PC-3 (cell line): ENCODE measurements around the gene UROS. TPM values are rescaled to one million over a fixed set of nuclear protein-coding genes. Genes with fewer than 3 reads are reported as not detected.

ENCODE experiments used
- ATAC-seq: fragments of 200-7000 bp; cut with Tn5 transposase; 2 replicates; pipeline ENCODE4 v1.9.1; 2020; ENCODE audit warnings: mild to moderate bottlenecking, moderate library complexity
- BruUV-seq: library from RNA; stranded (reverse); fragments of 400-500 nt; replicated peaks from 2 replicates; lab custom pipeline; 2021; lab: Mats Ljungman, UMichigan
- CTCF ChIA-PET: fragments of 300-600 bp; sonication (Branson Sonifier 250); formaldehyde crosslinking; loops from one replicate; lab custom pipeline; 2022; ENCODE audit warnings: antibody characterized with exemption; lab: Charles Lee
- POLR2A ChIA-PET: fragments of 300-600 bp; sonication (Branson Sonifier 250); formaldehyde crosslinking; loops from one replicate; lab custom pipeline; 2022; ENCODE audit warnings: antibody characterized with exemption; ENCODE audit not compliant: unreplicated experiment; lab: Charles Lee
- DNase-seq: peaks from one replicate; pipeline ENCODE4 v3.0.0-alpha.2; 2015
- H2AFZ ChIP-seq: fragments of 300-600 bp; sonication (generic); 2 replicates; pipeline ENCODE4 v1.6.0; 2016; ENCODE audit warnings: antibody characterized with exemption, low read length
- H3F3A ChIP-seq: fragments of 300-600 bp; sonication (generic); one replicate; pipeline ENCODE4 v1.6.0; 2017; ENCODE audit warnings: antibody characterized with exemption, low read length, control low read depth, mild to moderate bottlenecking; ENCODE audit not compliant: unreplicated experiment
- H3K27ac ChIP-seq: fragments of 300-600 bp; sonication (generic); 2 replicates; pipeline ENCODE4 v1.5.1; 2016; ENCODE audit warnings: mild to moderate bottlenecking, low read length
- H3K27me3 ChIP-seq: fragments of 300-600 bp; sonication (generic); 2 replicates; pipeline ENCODE4 v1.6.1; 2016; ENCODE audit warnings: low read length, mixed read lengths
- H3K36me3 ChIP-seq: fragments of 300-600 bp; sonication (generic); 2 replicates; pipeline ENCODE4 v1.6.1; 2016; ENCODE audit warnings: low read depth, mixed run types, low read length, mixed read lengths
- H3K4me1 ChIP-seq: fragments of 300-600 bp; sonication (generic); 2 replicates; pipeline ENCODE4 v1.5.1; 2016; ENCODE audit warnings: low read length; ENCODE audit not compliant: insufficient read depth
- H3K4me2 ChIP-seq: fragments of 300-600 bp; sonication (generic); 2 replicates; pipeline ENCODE4 v1.6.0; 2016; ENCODE audit warnings: low read length
- H3K4me3 ChIP-seq: fragments of 300-600 bp; sonication (generic); 2 replicates; pipeline ENCODE4 v1.5.1; 2016; ENCODE audit warnings: mild to moderate bottlenecking, low read length, mixed read lengths
- H3K79me2 ChIP-seq: fragments of 300-600 bp; sonication (generic); 2 replicates; pipeline ENCODE4 v1.6.1; 2017; ENCODE audit warnings: low read length, mixed read lengths
- H3K9ac ChIP-seq: fragments of 300-600 bp; sonication (generic); 2 replicates; pipeline ENCODE4 v1.6.0; 2016; ENCODE audit warnings: mild to moderate bottlenecking, low read length
- H3K9me2 ChIP-seq: fragments of 300-600 bp; sonication (generic); replicated peaks from 2 replicates; pipeline ENCODE4 v1.6.1; 2016; ENCODE audit warnings: mixed run types, low read length, mixed read lengths
- H3K9me3 ChIP-seq: fragments of 300-600 bp; sonication (generic); 2 replicates; pipeline ENCODE4 v1.6.1; 2016; ENCODE audit warnings: low read length, mixed read lengths
- H4K20me1 ChIP-seq: fragments of 300-600 bp; sonication (generic); 2 replicates; pipeline ENCODE4 v1.6.1; 2016; ENCODE audit warnings: low read length, mixed read lengths
- EZH2 ChIP-seq: fragments of 300-600 bp; sonication (generic); IDR thresholded peaks from one replicate; pipeline ENCODE4 v1.6.1; 2017; ENCODE audit warnings: antibody characterized with exemption, mild to moderate bottlenecking, low read length; ENCODE audit not compliant: unreplicated experiment
- EZH2phosphoT487 ChIP-seq: fragments of 300-600 bp; sonication (generic); IDR thresholded peaks from 2 replicates; pipeline ENCODE4 v1.6.1; 2018; ENCODE audit warnings: mild to moderate bottlenecking, antibody characterized with exemption, low read length, borderline replicate concordance
- intact Hi-C: fragments of 100-400 bp; cut with micrococcal nuclease; formaldehyde crosslinking; loops from 2 replicates; pipeline ENCODE4 v1.9.0; 2023
- total RNA-seq: library from RNA; depleted of rRNA; stranded (reverse); fragments of >200 nt; gene quantifications from 2 replicates; pipeline ENCODE4 v1.2.3, GENCODE V29; 2014
- TF ChIP-seq, protein P1 (sequence below): fragments of 300-600 bp; sonication (generic); conservative IDR thresholded peaks from 2 replicates; pipeline ENCODE4 v1.5.1; 2017; ENCODE audit warnings: antibody characterized with exemption, low read depth, mild to moderate bottlenecking, low read length

UROS gene
- total RNA-seq, 1 experiment from 2014 or later: 50.6 TPM

DNA sequence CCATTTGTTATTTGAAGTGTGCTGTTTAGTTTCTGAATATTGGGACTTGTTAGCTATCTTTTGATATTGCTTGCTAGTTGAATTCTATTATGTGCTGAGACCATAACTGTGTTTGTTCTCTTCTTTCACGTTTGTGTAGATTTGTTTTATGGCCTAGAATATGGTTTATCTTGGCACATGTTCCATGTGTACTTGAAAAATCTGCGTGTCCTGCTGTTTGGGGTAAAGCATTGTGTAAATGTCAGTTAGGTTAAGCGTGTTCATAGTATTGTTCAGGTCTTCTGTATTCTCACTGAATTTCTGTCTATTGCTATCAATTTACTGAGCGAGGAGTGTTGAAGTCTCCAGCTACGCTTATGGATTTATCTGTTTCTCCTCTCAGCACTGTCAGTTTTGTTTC, 66.9 kb downstream of the UROS start:
- no TSS peak for BruUV-seq
- DNase-seq (no peak), ATAC-seq (no peak)
- Histone ChIP-seq H3K27ac (no peak overlapping the region), H3K9ac (no peak overlapping the region), H2AFZ (no peak overlapping the region), H3F3A (no peaks in the 10 kb centered on the region), H3K4me2 (no peak overlapping the region), H4K20me1 (no peaks in the 10 kb centered on the region), H3K4me3 (no peak overlapping the region), H3K9me3 (no peaks in the 10 kb centered on the region), H3K27me3 (no peaks in the 10 kb centered on the region), H3K36me3 (peaks cover 36% of the 10 kb centered on the region; the same call in 1 of the 2 replicates), H3K4me1 (no peaks in the 10 kb centered on the region), H3K79me2 (no peaks in the 10 kb centered on the region), H3K9me2 (no peaks in the 10 kb centered on the region)
- intact Hi-C loops: no loop called here
- CTCF ChIA-PET: no interaction called here
- TF ChIP-seq, protein P1, sequence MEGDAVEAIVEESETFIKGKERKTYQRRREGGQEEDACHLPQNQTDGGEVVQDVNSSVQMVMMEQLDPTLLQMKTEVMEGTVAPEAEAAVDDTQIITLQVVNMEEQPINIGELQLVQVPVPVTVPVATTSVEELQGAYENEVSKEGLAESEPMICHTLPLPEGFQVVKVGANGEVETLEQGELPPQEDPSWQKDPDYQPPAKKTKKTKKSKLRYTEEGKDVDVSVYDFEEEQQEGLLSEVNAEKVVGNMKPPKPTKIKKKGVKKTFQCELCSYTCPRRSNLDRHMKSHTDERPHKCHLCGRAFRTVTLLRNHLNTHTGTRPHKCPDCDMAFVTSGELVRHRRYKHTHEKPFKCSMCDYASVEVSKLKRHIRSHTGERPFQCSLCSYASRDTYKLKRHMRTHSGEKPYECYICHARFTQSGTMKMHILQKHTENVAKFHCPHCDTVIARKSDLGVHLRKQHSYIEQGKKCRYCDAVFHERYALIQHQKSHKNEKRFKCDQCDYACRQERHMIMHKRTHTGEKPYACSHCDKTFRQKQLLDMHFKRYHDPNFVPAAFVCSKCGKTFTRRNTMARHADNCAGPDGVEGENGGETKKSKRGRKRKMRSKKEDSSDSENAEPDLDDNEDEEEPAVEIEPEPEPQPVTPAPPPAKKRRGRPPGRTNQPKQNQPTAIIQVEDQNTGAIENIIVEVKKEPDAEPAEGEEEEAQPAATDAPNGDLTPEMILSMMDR: no peak
- POLR2A ChIA-PET: interaction anchor here (0.5 to 0.6 kb wide), 2 partner anchors 28 to 32 kb away, joined by 5 read pairs; no protein-coding TSS in a partner anchor

- Histone ChIP-seq H3K79me2 (no peaks in the 10 kb centered on the region), H3K27ac (no peak overlapping the region), H3F3A (no peaks in the 10 kb centered on the region), H3K9me3 (no peaks in the 10 kb centered on the region), H3K4me2 (no peak overlapping the region), H3K27me3 (no peaks in the 10 kb centered on the region), H3K9me2 (no peaks in the 10 kb centered on the region), H3K9ac (no peak overlapping the region), H2AFZ (no peak overlapping the region), H3K4me1 (no peaks in the 10 kb centered on the region), H3K4me3 (no peak overlapping the region), H4K20me1 (no peaks in the 10 kb centered on the region), H3K36me3 (peaks cover 36% of the 10 kb centered on the region)
- TF ChIP-seq EZH2: no peak
- POLR2A ChIA-PET: no interaction called here
- DNase-seq: no peak
- no peak for ATAC-seq
- CTCF ChIA-PET: no interaction called here
- BruUV-seq: no TSS peak
- intact Hi-C loops: no loop called here
Observed at GRCh38 chr10:125747417-125747816, 75.6 kb downstream of the UROS start.

DNA sequence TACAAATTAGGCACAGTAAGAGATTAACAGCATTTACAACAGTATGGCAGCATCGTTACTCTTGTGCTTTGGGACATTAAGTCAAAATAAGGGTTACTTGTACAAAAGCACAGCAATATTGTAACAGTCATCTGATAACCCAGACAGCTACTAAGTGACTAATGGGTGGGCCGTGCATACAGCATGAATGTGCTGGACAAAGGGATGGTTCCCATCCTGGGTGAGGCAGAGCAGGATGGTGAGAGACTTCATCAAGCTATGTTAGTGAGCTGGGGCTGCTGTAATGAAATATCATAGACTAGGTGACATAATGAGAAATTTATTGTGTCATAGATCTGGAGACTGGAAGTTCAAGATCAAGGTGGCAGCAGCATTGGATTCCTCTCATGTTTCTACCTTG, 78.1 kb downstream of the UROS start:
- Histone ChIP-seq H3K9me3 (no peaks in the 10 kb centered on the region), H3K4me1 (no peaks in the 10 kb centered on the region), H2AFZ (no peak overlapping the region), H3K36me3 (peaks cover 47% of the 10 kb centered on the region), H3K9ac (no peak overlapping the region), H4K20me1 (no peaks in the 10 kb centered on the region), H3K4me3 (no peak overlapping the region), H3F3A (no peaks in the 10 kb centered on the region), H3K79me2 (no peaks in the 10 kb centered on the region), H3K4me2 (no peak overlapping the region), H3K27me3 (no peaks in the 10 kb centered on the region), H3K9me2 (no peaks in the 10 kb centered on the region), H3K27ac (no peak overlapping the region)
- TF ChIP-seq, protein P1: no peak
- TF ChIP-seq EZH2phosphoT487: no peak
- TF ChIP-seq EZH2: no peak
- no TSS peak for BruUV-seq
- intact Hi-C loops: no loop called here
- ChIA-PET POLR2A (no interaction called here), CTCF (no interaction called here)
- DNase-seq (no peak), ATAC-seq (no peak)
